ENCODE measurements around the gene MAGI2.
"Not testable (repeated sequence)": the region's sequence is repeated elsewhere in the genome, so short reads cannot be mapped to it uniquely, and the experiment has no call there.

The MAGI2 gene

DNA sequence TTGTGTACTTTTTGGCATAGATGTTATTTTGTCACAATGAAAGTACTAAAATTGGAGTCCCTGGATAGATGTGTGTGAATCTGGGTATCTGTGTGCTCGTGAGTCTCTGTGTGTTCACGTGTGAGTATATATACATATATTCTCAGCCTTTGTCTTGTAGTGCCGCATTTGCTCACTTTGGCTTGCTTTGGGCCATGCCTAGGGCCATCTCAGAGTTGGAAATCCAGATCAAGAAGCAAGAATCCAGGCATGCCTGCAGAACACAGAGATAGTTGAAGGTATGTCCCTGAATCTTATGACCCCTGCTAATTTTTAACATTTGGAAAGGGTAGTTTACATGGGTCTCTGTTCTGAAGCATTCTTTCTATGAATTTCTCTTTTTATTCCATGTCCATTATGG, 1446.2 kb downstream of the MAGI2 start:
- DNase-seq: no peak

GRCh38 chr7:78006063-78006755, 1447.3 kb downstream of the MAGI2 start:
- no peak for DNase-seq

GRCh38 chr7:78002715-78003114, 1450.8 kb downstream of the MAGI2 start:
- DNase-seq: no peak

- no peak for DNase-seq
Observed at GRCh38 chr7:78002021-78002420, 1451.4 kb downstream of the MAGI2 start.

DNA sequence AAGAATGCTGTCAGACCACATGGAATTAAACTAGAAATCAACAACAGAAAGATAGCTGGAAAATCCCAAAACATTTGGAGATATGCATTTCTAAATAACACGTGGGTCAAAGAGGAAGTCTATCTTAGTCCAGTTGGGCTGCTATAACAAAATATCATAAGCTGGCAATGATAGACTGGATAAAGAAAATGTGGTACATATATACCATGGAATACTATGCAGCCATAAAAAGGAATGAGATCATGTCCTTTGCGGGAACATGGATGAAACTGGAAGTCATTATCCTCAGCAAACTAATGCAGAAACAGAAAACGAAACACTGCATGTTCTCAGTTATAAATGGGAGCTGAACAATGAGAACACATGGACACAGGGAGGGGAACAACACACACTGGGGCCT, 1454.3 kb downstream of the MAGI2 start:
- not testable (repeated sequence) for DNase-seq

DNA sequence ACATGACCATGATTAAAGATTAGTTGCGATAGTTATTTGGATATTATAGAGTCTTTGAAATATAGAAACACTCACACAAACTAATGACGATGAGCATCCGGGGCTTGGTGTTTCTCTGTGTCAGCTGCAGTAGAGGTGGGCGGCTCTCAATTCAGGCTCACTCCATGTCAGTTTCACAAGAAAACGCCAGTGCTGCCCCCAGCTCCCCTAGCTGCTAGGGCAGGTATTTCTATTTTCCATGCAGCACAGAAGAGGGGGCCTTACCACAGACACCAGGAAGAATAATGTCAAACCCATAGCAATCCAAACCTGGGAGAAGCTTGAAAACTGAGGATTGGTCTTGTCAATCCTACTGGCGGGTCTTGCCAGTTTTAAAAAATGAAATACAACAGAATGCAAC, 1457.8 kb downstream of the MAGI2 start:
- no peak for DNase-seq

DNA sequence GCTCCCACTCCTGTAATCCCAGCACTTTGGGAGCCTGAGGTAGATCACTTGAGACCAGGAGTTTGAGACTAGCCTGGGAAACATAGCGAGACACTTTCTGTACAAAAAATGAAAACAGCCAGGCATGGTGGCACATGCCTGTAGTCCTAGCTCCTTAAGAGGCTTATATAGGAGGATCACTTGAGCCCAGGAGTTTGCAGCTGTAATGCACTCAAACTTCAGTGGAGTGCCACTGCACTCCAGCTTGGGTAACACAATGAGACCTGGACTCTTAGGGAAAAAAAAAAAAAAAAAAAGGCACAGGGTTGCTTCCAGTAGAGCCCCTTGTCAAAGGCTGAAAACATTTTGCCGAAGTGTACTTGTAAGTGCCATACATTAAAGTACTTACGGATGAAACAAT, 1459.6 kb downstream of the MAGI2 start:
- DNase-seq: no peak

DNA sequence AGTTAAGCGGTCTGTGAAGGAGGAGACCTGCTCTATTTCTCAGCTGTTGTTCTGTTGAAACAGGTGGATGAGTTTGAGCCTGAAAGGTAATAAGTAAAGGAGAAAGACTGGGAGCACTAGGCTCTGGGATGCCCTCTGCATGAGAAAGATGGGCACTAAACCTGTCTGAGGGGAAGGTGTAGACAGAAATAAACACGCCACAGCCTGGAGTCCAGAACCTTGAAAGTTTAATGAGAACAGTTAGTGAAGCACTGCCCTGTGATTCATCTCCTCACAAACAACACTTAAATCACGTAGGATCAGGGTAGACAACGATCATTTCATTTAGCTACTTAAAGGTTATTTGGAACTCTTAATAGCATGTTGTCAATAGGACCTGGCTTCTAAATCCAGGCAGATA, 1461.8 kb downstream of the MAGI2 start:
- DNase-seq: no peak

DNA sequence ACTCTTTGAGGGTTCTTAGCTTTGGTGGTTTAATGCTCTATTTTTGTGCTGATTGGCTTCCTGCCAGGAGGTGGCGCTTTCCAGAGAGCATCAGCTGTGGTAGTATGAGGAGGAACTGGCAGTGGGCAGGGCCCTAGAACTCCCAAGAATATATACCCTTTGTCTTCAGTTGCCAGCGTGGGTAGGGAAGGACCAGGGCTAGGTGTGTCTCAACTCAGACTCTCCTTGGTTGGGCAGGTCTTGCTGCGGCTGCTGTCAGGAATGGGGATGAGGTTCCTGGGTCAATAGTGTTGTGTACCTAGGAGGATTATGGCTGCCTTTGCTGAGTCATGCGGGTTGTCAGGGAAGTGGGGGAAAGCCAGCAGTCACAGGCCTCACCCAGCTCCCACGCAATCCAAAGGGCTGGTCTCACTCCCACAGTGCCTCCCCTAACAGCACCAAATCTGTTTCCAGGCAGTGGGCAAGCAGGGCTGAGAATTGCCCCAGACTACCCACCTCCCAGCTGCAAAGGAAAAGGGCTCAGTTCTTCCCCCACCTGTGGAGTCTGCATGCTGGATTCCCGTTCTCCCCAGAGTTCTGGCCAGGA, 1463.4 kb downstream of the MAGI2 start:
- no peak for DNase-seq

DNA sequence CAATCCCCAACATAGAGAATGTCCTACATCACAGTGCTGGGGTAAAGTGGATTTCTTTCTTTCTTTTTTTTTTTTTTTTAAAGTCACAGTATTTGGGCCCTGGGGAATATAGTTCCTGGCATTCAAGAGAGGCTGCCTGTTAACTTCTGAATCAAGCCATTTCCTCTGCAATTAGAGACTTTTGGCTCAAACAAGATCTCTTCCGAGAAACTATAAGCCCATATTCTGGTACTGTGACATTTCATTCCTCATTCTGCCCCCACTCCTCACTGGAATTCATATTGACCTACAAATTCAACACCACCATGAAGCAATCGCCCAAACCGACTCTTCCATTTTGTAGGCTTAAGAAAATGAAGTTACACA, 1467.5 kb downstream of the MAGI2 start:
- DNase-seq: no peak

DNA sequence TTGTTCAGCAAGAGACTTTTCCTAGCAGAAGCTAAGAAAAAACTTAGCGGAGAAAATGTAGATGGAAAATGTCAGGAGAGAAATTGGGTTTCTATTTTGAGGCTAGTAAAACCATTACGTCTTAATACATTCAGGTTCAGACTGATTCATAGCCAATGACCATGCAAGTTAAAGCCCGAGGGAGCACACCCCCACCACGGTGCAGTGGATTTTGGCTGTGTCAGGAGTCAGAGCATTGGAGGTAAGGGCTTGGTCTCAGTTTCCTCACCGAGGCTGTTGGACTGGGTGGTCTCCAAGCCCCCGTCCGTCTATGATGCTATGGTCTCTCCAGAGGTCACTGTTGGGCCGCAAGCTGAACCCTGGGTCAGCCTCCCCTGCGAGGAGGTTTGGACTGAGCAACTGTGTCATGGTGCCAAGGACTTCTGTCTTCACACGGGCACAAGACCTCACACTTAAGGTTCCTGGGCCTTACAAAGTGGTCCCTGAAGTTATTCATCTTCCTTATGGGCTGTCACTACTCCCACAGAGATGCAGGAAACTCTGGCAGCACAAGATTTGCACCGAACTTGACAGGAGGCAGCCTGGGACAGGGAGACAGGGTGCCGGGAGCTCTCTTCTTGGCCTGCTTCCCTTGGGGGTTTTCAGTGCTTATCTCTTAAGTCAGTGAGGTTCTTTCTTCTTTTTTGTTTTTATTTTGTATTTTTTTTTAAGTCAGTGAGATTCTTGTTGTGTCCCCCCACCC, 1468.1 kb downstream of the MAGI2 start:
- no peak for DNase-seq

GRCh38 chr7:77983973-77984372, 1469.5 kb downstream of the MAGI2 start:
- DNase-seq: no peak

DNA sequence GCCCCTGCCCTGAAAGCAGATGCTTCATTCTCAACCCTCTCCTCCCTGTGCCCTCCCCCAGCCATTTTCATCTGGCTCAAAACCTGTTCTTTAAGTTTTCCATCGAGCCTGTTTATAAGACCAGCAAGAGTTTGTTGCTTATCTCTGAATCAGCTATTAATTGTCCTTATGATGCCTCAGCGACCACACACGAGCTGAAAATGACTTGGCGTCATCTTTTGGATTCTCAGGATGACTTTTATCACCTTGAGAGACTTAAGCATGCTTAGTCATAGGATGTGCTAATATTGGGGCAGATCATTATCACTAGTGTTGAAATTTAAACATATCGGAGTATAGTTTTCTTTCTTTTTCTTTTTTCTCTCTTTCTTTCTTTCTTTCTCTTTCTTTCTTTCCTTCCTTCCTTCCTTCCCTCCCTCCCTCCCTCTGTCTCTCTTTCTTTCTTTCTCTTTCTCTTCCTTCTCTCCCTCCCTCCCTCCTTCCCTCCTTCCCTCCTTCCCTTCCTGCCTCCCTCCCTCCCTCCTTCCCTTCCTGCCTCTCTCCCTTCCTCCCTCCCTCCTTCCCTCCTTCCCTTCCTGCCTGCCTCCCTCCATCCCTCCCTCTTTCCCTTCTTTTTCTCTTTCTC, 1470.4 kb downstream of the MAGI2 start:
- no peak for DNase-seq

DNA sequence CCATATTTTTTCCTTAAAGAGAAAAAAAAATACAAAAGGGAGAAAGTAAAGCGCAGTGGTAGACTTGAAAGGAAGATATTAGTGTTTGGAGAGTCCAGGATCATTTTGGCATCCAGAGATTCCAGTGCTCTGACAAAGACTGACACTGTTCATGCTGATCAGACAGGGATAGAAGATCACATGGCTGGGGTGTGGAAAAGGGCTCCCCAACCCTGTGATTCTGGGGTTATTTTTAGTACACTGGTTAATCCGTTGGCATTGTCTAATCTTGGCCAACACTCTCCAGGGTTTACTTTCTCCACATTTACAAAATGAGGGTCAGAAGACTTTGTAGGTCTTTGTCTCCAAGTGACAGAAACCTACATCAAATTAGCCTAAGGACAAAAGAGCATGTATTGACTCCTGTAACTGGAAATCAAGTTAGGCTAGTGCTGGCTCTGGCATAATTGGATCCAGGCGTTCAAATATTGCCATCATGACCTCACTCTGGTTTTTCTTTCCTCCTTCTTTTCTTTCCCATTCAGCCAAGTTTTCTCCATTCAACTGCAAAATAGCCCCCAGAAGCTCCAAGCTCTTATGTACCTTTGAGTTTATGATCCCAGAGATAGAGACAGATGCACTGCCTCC, 1473.3 kb downstream of the MAGI2 start:
- no peak for DNase-seq

GRCh38 chr7:77979219-77979618, 1474.2 kb downstream of the MAGI2 start:
- no peak for DNase-seq

- no peak for DNase-seq
Observed at GRCh38 chr7:77975672-77976480, 1477.6 kb downstream of the MAGI2 start.

DNA sequence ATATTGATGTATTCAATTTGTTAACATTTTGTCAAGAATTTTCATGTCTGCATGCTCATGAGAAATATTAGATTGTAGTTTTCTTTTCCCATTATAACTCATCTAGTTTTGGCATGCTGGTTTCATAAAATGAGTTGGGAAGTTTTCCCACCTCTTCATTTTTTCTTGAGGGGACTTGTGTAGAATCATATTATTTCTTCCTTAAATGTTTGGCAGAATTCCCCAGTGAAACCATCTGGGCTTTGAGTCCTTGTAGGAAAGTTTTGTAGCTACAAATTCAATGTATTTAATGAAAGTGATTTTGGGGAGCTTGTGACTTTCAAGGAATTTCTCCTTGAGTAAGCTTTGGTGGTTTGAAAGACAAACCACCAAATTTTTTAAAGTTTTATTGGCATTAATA, 1481.7 kb downstream of the MAGI2 start:
- DNase-seq: no peak

GRCh38 chr7:77967429-77967828, 1486.0 kb downstream of the MAGI2 start:
- no peak for DNase-seq

Data from central memory CD4-positive, alpha-beta T cell (primary cell).